Glomerular visceral epithelial cell (primary cell): Measurements from ENCODE around the gene MAP3K8.
A peak's percentile ranks its signal among the peaks of the same experiment; 100 is the strongest.

ENCODE experiments used
- DNase-seq: peaks from one replicate; pipeline ENCODE4 v3.0.0-alpha.2; 2016; ENCODE audit errors: extremely low spot score

MAP3K8 gene

GRCh38 chr10:30433730-30434272, at the start of gene MAP3K8:
MAP3K8 (plus strand) TSS chr10:30434184; CDS start chr10:30438939, 4,755 bp downstream.
- DNase-seq: peak; percentile 95

GRCh38 chr10:30384701-30385201, 49.2 kb upstream of the MAP3K8 start:
- peak; percentile 52 for DNase-seq

- DNase-seq: peak; percentile 83
These were observed 47.0 kb upstream of the MAP3K8 start for GRCh38 chr10:30386801-30387588.

GRCh38 chr10:30387646-30388243, 46.2 kb upstream of the MAP3K8 start:
- peak; percentile 87 for DNase-seq

- no peak for DNase-seq
These were observed 44.4 kb upstream of the MAP3K8 start for GRCh38 chr10:30389543-30389942.

- no peak for DNase-seq
These were observed 43.8 kb upstream of the MAP3K8 start for GRCh38 chr10:30390207-30390606.

GRCh38 chr10:30391266-30391665, 42.7 kb upstream of the MAP3K8 start:
- no peak for DNase-seq

- peak; percentile 70 for DNase-seq
These were observed 41.4 kb upstream of the MAP3K8 start for GRCh38 chr10:30392564-30392990.

- DNase-seq: no peak
These were observed 37.7 kb upstream of the MAP3K8 start for GRCh38 chr10:30396293-30396692.

- DNase-seq: no peak
These were observed 37.3 kb upstream of the MAP3K8 start for GRCh38 chr10:30396698-30397097.

- no peak for DNase-seq
These were observed 35.8 kb upstream of the MAP3K8 start for GRCh38 chr10:30398193-30398592.

- DNase-seq: no peak
These were observed 35.2 kb upstream of the MAP3K8 start for GRCh38 chr10:30398788-30399187.

GRCh38 chr10:30403494-30403893, 30.5 kb upstream of the MAP3K8 start:
- DNase-seq: no peak

- DNase-seq: no peak
These were observed 29.4 kb upstream of the MAP3K8 start for GRCh38 chr10:30404540-30404939.

GRCh38 chr10:30411263-30411662, 22.7 kb upstream of the MAP3K8 start:
- no peak for DNase-seq

GRCh38 chr10:30412901-30413300, 21.1 kb upstream of the MAP3K8 start:
- DNase-seq: no peak

- peak; percentile 52 for DNase-seq
These were observed 19.9 kb upstream of the MAP3K8 start for GRCh38 chr10:30413996-30414576.

- no peak for DNase-seq
These were observed 18.4 kb upstream of the MAP3K8 start for GRCh38 chr10:30415593-30415992.

GRCh38 chr10:30417301-30417700, 16.7 kb upstream of the MAP3K8 start:
- DNase-seq: no peak

- DNase-seq: no peak
These were observed 13.7 kb upstream of the MAP3K8 start for GRCh38 chr10:30420266-30420665.

GRCh38 chr10:30420766-30421165, 13.2 kb upstream of the MAP3K8 start:
- DNase-seq: no peak

- no peak for DNase-seq
These were observed 11.8 kb upstream of the MAP3K8 start for GRCh38 chr10:30422151-30422695.
